ENCODE data around the gene PSMD4. TPM values are rescaled to one million over a fixed set of nuclear protein-coding genes. Genes with fewer than 3 reads are reported as not detected.

The PSMD4 gene
- total RNA-seq, 4 donors from 2014 or later = 157 to 195 (median 176) TPM

GRCh38 chr1:151315565-151316235 is 61.2 kb downstream of the PSMD4 start:
- Histone ChIP-seq H3K27me3 (no peaks in the 10 kb centered on the region), H3K36me3 (peaks cover 16 to 80% (median 57%) of the 10 kb centered on the region in 4 donors), H3K4me3 (no peak overlapping the region), H3K4me1 (peaks cover 48 to 72% (median 64%) of the 10 kb centered on the region in 4 donors), H3K27ac (replicated peaks in 1 of 4) (no peak overlapping the region), H3K9me3 (no peaks in the 10 kb centered on the region)
- intact Hi-C loops (cut with DNase I) = no loop called here
- WGBS = 88% methylated on average over 15 of the region's 17 CpGs
- no peak for DNase-seq (ENCODE audit: extremely low spot score)
- no peak for TF ChIP-seq EP300 (IDR thresholded peaks at IDR 0.05)
- TF ChIP-seq POLR2A (IDR thresholded peaks at IDR 0.05; ENCODE audit: low read depth) = no peak
- no peak for TF ChIP-seq CTCF (IDR thresholded peaks at IDR 0.05)
- no peak for TF ChIP-seq POLR2AphosphoS5 (IDR thresholded peaks at IDR 0.05)

Small RNA genes lying within 50 kb of the gene (small RNA-seq; reads per million reads assigned to genes)
- 0 to 0.08 (median 0) reads per million in 3 donors for gene RN7SL444P

Other genes starting within 250 kb of the PSMD4 start
- gene MINDY1, start 247.8 kb upstream of the PSMD4 start, total RNA-seq = 10 to 100 TPM; 21.6 to 31.7 (median 27.0) TPM
- gene PRUNE1, start 246.3 kb upstream of the PSMD4 start, total RNA-seq = 10 to 100 TPM; 17.4 to 40.7 (median 23.1) TPM
- gene BNIPL, start 218.1 kb upstream of the PSMD4 start, total RNA-seq = under 1 TPM; under 0.01 to 0.17 (median 0.12) TPM
- gene C1orf56, start 207.0 kb upstream of the PSMD4 start, total RNA-seq = 1 to 10 TPM; 4.3 to 8.7 (median 8.2) TPM
- 10 to 100 TPM; 41.1 to 58.2 (median 49.6) TPM for gene CDC42SE1, start 195.1 kb upstream of the PSMD4 start, total RNA-seq
- gene MLLT11, start 194.3 kb upstream of the PSMD4 start, total RNA-seq = 1 to 10 TPM in 2 of 4 donors, under 1 TPM in 2; 0.78 to 1.7 (median 1.2) TPM
- 10 to 100 TPM; 16.1 to 25.7 (median 20.9) TPM for gene GABPB2, start 184.0 kb upstream of the PSMD4 start, total RNA-seq
- gene SEMA6C, start 108.1 kb upstream of the PSMD4 start, total RNA-seq = 10 to 100 TPM in 1 of 4 donors, 1 to 10 TPM in 3; 5.3 to 12.2 (median 7.3) TPM
- gene TNFAIP8L2, start 98.1 kb upstream of the PSMD4 start, total RNA-seq = 1 to 10 TPM; 2.8 to 8.3 (median 5.0) TPM
- 10 to 100 TPM; 10.9 to 23.5 (median 12.6) TPM for gene LYSMD1, start 88.8 kb upstream of the PSMD4 start, total RNA-seq
- gene SCNM1, start 88.6 kb upstream of the PSMD4 start, total RNA-seq = 10 to 100 TPM; 11.2 to 39.3 (median 21.4) TPM
- gene TMOD4, start 78.8 kb upstream of the PSMD4 start, total RNA-seq = 1 to 10 TPM in 2 of 4 donors, not detected in 2; 1.5 to 1.6 TPM
- gene VPS72, start 64.5 kb upstream of the PSMD4 start, total RNA-seq = 10 to 100 TPM; 45.7 to 57.0 (median 54.3) TPM
- gene PIP5K1A, start 56.2 kb upstream of the PSMD4 start, total RNA-seq = 10 to 100 TPM; 44.7 to 54.9 (median 47.1) TPM
- gene ZNF687, start 27.6 kb downstream of the PSMD4 start, total RNA-seq = 10 to 100 TPM; 16.6 to 28.6 (median 23.1) TPM
- gene PI4KB, start 72.7 kb downstream of the PSMD4 start, total RNA-seq = 10 to 100 TPM; 54.8 to 79.5 (median 68.9) TPM
- gene RFX5, start 92.5 kb downstream of the PSMD4 start, total RNA-seq = 10 to 100 TPM; 40.3 to 50.3 (median 45.0) TPM
- 100 to 1,000 TPM in 1 of 4 donors, 10 to 100 TPM in 3; 61.4 to 113 (median 81.6) TPM for gene SELENBP1, start 118.0 kb downstream of the PSMD4 start, total RNA-seq
- gene PSMB4, start 144.8 kb downstream of the PSMD4 start, total RNA-seq = 100 to 1,000 TPM; 236 to 284 (median 253) TPM
- 10 to 100 TPM; 35.0 to 63.3 (median 49.1) TPM for gene POGZ, start 204.8 kb downstream of the PSMD4 start, total RNA-seq